Choroid plexus epithelial cell (primary cell): Measurements from ENCODE around the gene SREBF1.

Source experiments
- DNase-seq: peaks from one replicate; pipeline ENCODE4 v3.0.0-alpha.2; 2010; ENCODE audit warnings: low read depth
- H3K4me3 ChIP-seq: 2 replicates; pipeline ENCODE4 v1.5.1; 2011; ENCODE audit warnings: low read depth, mild to moderate bottlenecking, control low read depth, low read length, moderate library complexity
- CTCF ChIP-seq: conservative IDR thresholded peaks from 2 replicates; pipeline ENCODE4 v1.5.1; 2011; ENCODE audit warnings: low read depth, mild to moderate bottlenecking, control low read depth, inconsistent platforms, low read length, moderate library complexity

Gene SREBF1

GRCh38 chr17:17784657-17785267 lies 52.0 kb downstream of the SREBF1 start:
- H3K4me3 ChIP-seq: no peak overlapping the region
- TF ChIP-seq CTCF: peak; percentile 52
- peak; percentile 52 for DNase-seq

- peak; percentile 72 for DNase-seq
- TF ChIP-seq CTCF: no peak
- peak overlapping the region; percentile 53 for H3K4me3 ChIP-seq
Measured at GRCh38 chr17:17783825-17784656, 52.7 kb downstream of the SREBF1 start.

- DNase-seq: peak; percentile 36
- H3K4me3 ChIP-seq: peak overlapping the region; percentile 53
- TF ChIP-seq CTCF: no peak
Measured at GRCh38 chr17:17783116-17783824, 53.5 kb downstream of the SREBF1 start.

GRCh38 chr17:17782523-17783115 lies 54.2 kb downstream of the SREBF1 start:
- TF ChIP-seq CTCF: no peak
- H3K4me3 ChIP-seq: peak overlapping the region; percentile 53
- no peak for DNase-seq

- peak; percentile 57 for DNase-seq
- TF ChIP-seq CTCF: no peak
- peak overlapping the region; percentile 53 for H3K4me3 ChIP-seq
Measured at GRCh38 chr17:17781591-17782496, 54.9 kb downstream of the SREBF1 start.
